ENCODE measurements around the gene SLC27A4. TPM values are rescaled to one million over a fixed set of nuclear protein-coding genes. Genes with fewer than 3 reads are reported as not detected.

The SLC27A4 gene
- total RNA-seq, 2 experiments from 2014 or later: 14.2 to 16.0 TPM

- CTCF ChIA-PET (ENCODE audit: unreplicated experiment): no interaction called here
- BruUV-seq (replicated peaks): no TSS peak
- POLR2A ChIA-PET: interaction anchor here (0.6 to 1.9 kb wide), 2 partner anchors 14 to 46 kb away, joined by 3 to 8 read pairs; partner anchors contain the start of gene URM1
Measured at GRCh38 chr9:128384801-128385495, 44.6 kb downstream of the SLC27A4 start.

GRCh38 chr9:128385496-128386460 lies 45.5 kb downstream of the SLC27A4 start:
- no TSS peak for BruUV-seq (replicated peaks)
- TF ChIP-seq CTCF (conservative IDR thresholded peaks at IDR 0.05; ENCODE audit: low read length): no peak
- TF ChIP-seq EZH2phosphoT487 (IDR thresholded peaks at IDR 0.05; ENCODE audit: borderline replicate concordance, low read depth, low read length): no peak
- Histone ChIP-seq H3K36me3 (ENCODE audit: insufficient read depth, low read length) (peaks cover 86% of the 10 kb centered on the region; the same call in 1 of the 2 replicates), H3K9me3 (ENCODE audit: low read length) (no peaks in the 10 kb centered on the region), H3K4me3 (ENCODE audit: low read depth, low read length, poor library complexity, severe bottlenecking) (no peak overlapping the region), H2AFZ (ENCODE audit: low read length) (no peak overlapping the region), H3K9me2 (ENCODE audit: insufficient read depth, low read length) (no peaks in the 10 kb centered on the region), H4K20me1 (ENCODE audit: insufficient read depth, low read length) (no peaks in the 10 kb centered on the region), H3K4me1 (ENCODE audit: insufficient read depth, low read length, poor library complexity, severe bottlenecking) (no peaks in the 10 kb centered on the region), H3K79me2 (ENCODE audit: insufficient read depth, low read depth, low read length) (no peaks in the 10 kb centered on the region), H3K4me2 (ENCODE audit: low read length) (no peak overlapping the region), H3K27ac (ENCODE audit: low read depth, low read length, poor library complexity, severe bottlenecking) (no peak overlapping the region)
- no peak for DNase-seq (ENCODE audit: low spot score)
- ChIA-PET POLR2A (no interaction called here), CTCF (ENCODE audit: unreplicated experiment) (no interaction called here)
- intact Hi-C loops (cut with micrococcal nuclease; ENCODE audit: unreplicated experiment): no loop called here

More at GRCh38 chr9:128384801-128385495, 44.6 kb downstream of the SLC27A4 start:
- H2AFZ ChIP-seq (ENCODE audit: low read length): no peak overlapping the region
- no peak for DNase-seq (ENCODE audit: low spot score)
- intact Hi-C loops (cut with micrococcal nuclease; ENCODE audit: unreplicated experiment): no loop called here
- no peaks in the 10 kb centered on the region for H4K20me1 ChIP-seq (ENCODE audit: insufficient read depth, low read length)
- no peak overlapping the region for H3K27ac ChIP-seq (ENCODE audit: low read depth, low read length, poor library complexity, severe bottlenecking)
- H3K4me3 ChIP-seq (ENCODE audit: low read depth, low read length, poor library complexity, severe bottlenecking): no peak overlapping the region
- no peaks in the 10 kb centered on the region for H3K79me2 ChIP-seq (ENCODE audit: insufficient read depth, low read depth, low read length)
- no peaks in the 10 kb centered on the region for H3K9me3 ChIP-seq (ENCODE audit: low read length)
- peaks cover 86% of the 10 kb centered on the region; the same call in 1 of the 2 replicates for H3K36me3 ChIP-seq (ENCODE audit: insufficient read depth, low read length)
- no peak for TF ChIP-seq EZH2phosphoT487 (IDR thresholded peaks at IDR 0.05; ENCODE audit: borderline replicate concordance, low read depth, low read length)
- TF ChIP-seq CTCF (conservative IDR thresholded peaks at IDR 0.05; ENCODE audit: low read length): no peak
- no peaks in the 10 kb centered on the region for H3K9me2 ChIP-seq (ENCODE audit: insufficient read depth, low read length)
- no peak overlapping the region for H3K4me2 ChIP-seq (ENCODE audit: low read length)
- no peaks in the 10 kb centered on the region for H3K4me1 ChIP-seq (ENCODE audit: insufficient read depth, low read length, poor library complexity, severe bottlenecking)
